KMS-11 (cell line): ENCODE measurements around the gene EXOC6B.

ENCODE experiments used
- H2AFZ ChIP-seq: fragments of 200-600 bp; sonication (generic); 2 replicates; pipeline ENCODE4 v1.6.1; 2016; ENCODE audit warnings: antibody characterized with exemption, mixed run types, low read depth
- H3K27ac ChIP-seq: fragments of 200-600 bp; sonication (generic); 2 replicates; pipeline ENCODE4 v1.6.1; 2016; ENCODE audit warnings: mild to moderate bottlenecking, mixed run types
- H3K27me3 ChIP-seq: fragments of 200-600 bp; sonication (generic); 2 replicates; pipeline ENCODE4 v1.6.1; 2017; ENCODE audit warnings: mild to moderate bottlenecking, low read depth, mixed run types, moderate library complexity; ENCODE audit not compliant: insufficient read depth
- H3K36me3 ChIP-seq: fragments of 200-600 bp; sonication (generic); 2 replicates; pipeline ENCODE4 v1.6.1; 2017; ENCODE audit warnings: mild to moderate bottlenecking, mixed run types; ENCODE audit not compliant: insufficient read depth
- H3K4me1 ChIP-seq: fragments of 200-600 bp; sonication (generic); 2 replicates; pipeline ENCODE4 v1.6.1; 2016; ENCODE audit warnings: mild to moderate bottlenecking, low read depth, mixed run types; ENCODE audit not compliant: poor library complexity, severe bottlenecking
- H3K4me2 ChIP-seq: fragments of 200-600 bp; sonication (generic); 2 replicates; pipeline ENCODE4 v1.7.0; 2016; ENCODE audit warnings: mild to moderate bottlenecking, mixed run types
- H3K4me3 ChIP-seq: fragments of 200-600 bp; sonication (generic); IDR thresholded peaks from 2 replicates; pipeline ENCODE4 v1.6.1; 2017; ENCODE audit warnings: low read depth, low read length, mixed read lengths; ENCODE audit not compliant: insufficient read depth
- H3K79me2 ChIP-seq: fragments of 200-600 bp; sonication (generic); 2 replicates; pipeline ENCODE4 v1.6.1; 2016; ENCODE audit warnings: low read depth, mixed run types; ENCODE audit not compliant: insufficient read depth
- H3K9ac ChIP-seq: fragments of 200-600 bp; sonication (generic); 2 replicates; pipeline ENCODE4 v1.6.1; 2016; ENCODE audit warnings: mild to moderate bottlenecking, mixed run types
- H4K20me1 ChIP-seq: fragments of 200-600 bp; sonication (generic); 2 replicates; pipeline ENCODE4 v1.6.1; 2016; ENCODE audit warnings: mild to moderate bottlenecking, mixed run types; ENCODE audit not compliant: insufficient read depth
- TF ChIP-seq, protein P1 (sequence below): fragments of 200-600 bp; sonication (generic); conservative IDR thresholded peaks from 2 replicates; pipeline ENCODE4 v1.6.1; 2017; ENCODE audit warnings: low read depth, mild to moderate bottlenecking, antibody characterized with exemption, low read length, moderate library complexity, mixed read lengths

EXOC6B gene

GRCh38 chr2:72625366-72625765 is 200.5 kb downstream of the EXOC6B start:
- TF ChIP-seq, protein P1, sequence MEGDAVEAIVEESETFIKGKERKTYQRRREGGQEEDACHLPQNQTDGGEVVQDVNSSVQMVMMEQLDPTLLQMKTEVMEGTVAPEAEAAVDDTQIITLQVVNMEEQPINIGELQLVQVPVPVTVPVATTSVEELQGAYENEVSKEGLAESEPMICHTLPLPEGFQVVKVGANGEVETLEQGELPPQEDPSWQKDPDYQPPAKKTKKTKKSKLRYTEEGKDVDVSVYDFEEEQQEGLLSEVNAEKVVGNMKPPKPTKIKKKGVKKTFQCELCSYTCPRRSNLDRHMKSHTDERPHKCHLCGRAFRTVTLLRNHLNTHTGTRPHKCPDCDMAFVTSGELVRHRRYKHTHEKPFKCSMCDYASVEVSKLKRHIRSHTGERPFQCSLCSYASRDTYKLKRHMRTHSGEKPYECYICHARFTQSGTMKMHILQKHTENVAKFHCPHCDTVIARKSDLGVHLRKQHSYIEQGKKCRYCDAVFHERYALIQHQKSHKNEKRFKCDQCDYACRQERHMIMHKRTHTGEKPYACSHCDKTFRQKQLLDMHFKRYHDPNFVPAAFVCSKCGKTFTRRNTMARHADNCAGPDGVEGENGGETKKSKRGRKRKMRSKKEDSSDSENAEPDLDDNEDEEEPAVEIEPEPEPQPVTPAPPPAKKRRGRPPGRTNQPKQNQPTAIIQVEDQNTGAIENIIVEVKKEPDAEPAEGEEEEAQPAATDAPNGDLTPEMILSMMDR: no peak
- no peaks in the 10 kb centered on the region for H3K4me1 ChIP-seq
- no peaks in the 10 kb centered on the region for H3K27me3 ChIP-seq
- no peak overlapping the region for H3K9ac ChIP-seq
- H4K20me1 ChIP-seq: no peaks in the 10 kb centered on the region
- no peaks in the 10 kb centered on the region for H3K36me3 ChIP-seq
- H2AFZ ChIP-seq: no peak overlapping the region
- no peak overlapping the region for H3K27ac ChIP-seq
- no peaks in the 10 kb centered on the region for H3K79me2 ChIP-seq
- H3K4me3 ChIP-seq: no peak overlapping the region
- H3K4me2 ChIP-seq: no peak overlapping the region

GRCh38 chr2:72623481-72623880 is 202.4 kb downstream of the EXOC6B start:
- Histone ChIP-seq H3K4me3 (no peak overlapping the region), H3K36me3 (no peaks in the 10 kb centered on the region), H3K27me3 (no peaks in the 10 kb centered on the region), H3K4me1 (no peaks in the 10 kb centered on the region), H4K20me1 (no peaks in the 10 kb centered on the region), H3K4me2 (no peak overlapping the region), H2AFZ (no peak overlapping the region), H3K9ac (no peak overlapping the region), H3K79me2 (no peaks in the 10 kb centered on the region), H3K27ac (no peak overlapping the region)
- TF ChIP-seq, protein P1: no peak

DNA sequence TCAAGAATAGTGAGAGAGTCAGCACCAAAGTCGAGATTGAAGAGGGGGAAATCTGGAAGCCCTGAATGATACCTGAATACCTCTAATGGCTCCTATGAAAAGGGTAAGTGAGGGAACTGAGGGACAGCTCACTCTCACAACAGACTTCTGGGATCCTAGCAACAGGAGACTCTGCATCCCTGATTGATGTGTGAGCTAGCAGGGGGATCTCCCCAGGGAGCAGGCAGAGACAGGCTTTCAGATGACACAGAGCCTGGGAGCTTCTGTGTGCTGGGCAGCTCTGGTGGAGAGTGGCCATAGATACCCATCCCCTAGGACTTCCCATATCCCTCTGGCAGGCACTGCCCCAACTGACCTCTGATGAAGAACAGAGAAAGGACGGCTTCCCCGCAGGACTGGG is 206.2 kb downstream of the EXOC6B start:
- TF ChIP-seq, protein P1: no peak
- Histone ChIP-seq H4K20me1 (no peaks in the 10 kb centered on the region), H3K79me2 (no peaks in the 10 kb centered on the region), H3K27ac (no peak overlapping the region), H2AFZ (no peak overlapping the region), H3K4me2 (no peak overlapping the region), H3K4me1 (no peaks in the 10 kb centered on the region), H3K4me3 (no peak overlapping the region), H3K27me3 (no peaks in the 10 kb centered on the region), H3K36me3 (no peaks in the 10 kb centered on the region), H3K9ac (no peak overlapping the region)

DNA sequence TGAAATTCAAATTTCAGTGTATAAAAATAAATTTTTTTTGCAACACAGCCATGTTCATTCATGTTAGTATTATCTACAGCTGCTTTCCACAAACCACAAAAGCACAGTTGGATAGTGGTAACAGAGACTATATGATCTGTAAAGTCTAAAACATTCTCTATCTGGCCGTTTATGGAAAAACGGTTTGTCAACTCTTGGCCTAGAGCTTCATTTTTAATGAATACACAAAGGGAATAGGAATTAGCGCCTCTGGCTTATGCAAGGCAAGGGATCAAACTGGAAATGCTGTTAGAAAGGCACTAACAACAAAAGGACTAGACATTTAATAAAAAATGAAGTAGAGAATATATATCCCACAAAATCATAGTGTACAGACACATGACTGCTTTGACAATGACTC is 211.9 kb downstream of the EXOC6B start:
- no peaks in the 10 kb centered on the region for H3K36me3 ChIP-seq
- no peak overlapping the region for H3K4me2 ChIP-seq
- no peak overlapping the region for H2AFZ ChIP-seq
- no peaks in the 10 kb centered on the region for H4K20me1 ChIP-seq
- TF ChIP-seq, protein P1: no peak
- H3K9ac ChIP-seq: no peak overlapping the region
- H3K4me1 ChIP-seq: no peaks in the 10 kb centered on the region
- H3K27ac ChIP-seq: no peak overlapping the region
- no peaks in the 10 kb centered on the region for H3K79me2 ChIP-seq
- no peak overlapping the region for H3K4me3 ChIP-seq
- no peaks in the 10 kb centered on the region for H3K27me3 ChIP-seq
